Right atrium auricular region (tissue), 2 donors: Measurements from ENCODE around the gene UBR3. TPM values are rescaled to one million over a fixed set of nuclear protein-coding genes. Genes with fewer than 3 reads are reported as not detected.
"Not testable (repeated sequence)": the region's sequence is repeated elsewhere in the genome, so short reads cannot be mapped to it uniquely, and the experiment has no call there.

Source experiments
- DNase-seq: peaks from one replicate; pipeline ENCODE4 v3.0.0-alpha.2; 2019; ENCODE audit warnings: low spot score
- H3K27ac ChIP-seq, 2 donors: fragments of 200-600 bp; sonication (generic); 1 replicate in 1 of 2; 2 replicates in 1 of 2; pipeline ENCODE4 v1.5.1; 2016 to 2019
- H3K27me3 ChIP-seq, 2 donors: fragments of 200-600 bp; sonication (generic); one replicate each; pipeline versions ENCODE4 v1.5.1 to v1.6.0; 2017 to 2019
- H3K36me3 ChIP-seq: fragments of 200-600 bp; sonication (generic); one replicate; pipeline ENCODE4 v1.5.1; 2016
- H3K4me1 ChIP-seq, 2 donors: fragments of 200-600 bp; sonication (generic); one replicate each; pipeline versions ENCODE4 v1.5.1 to v1.6.0; 2017 to 2019
- H3K4me3 ChIP-seq, 2 donors: fragments of 200-600 bp; sonication (generic); 1 replicate in 1 of 2; 2 replicates in 1 of 2; pipeline ENCODE4 v1.5.1; 2017 to 2019; ENCODE audit warnings: mild to moderate bottlenecking in 1 of 2, moderate library complexity in 1 of 2
- H3K9me3 ChIP-seq, 2 donors: fragments of 200-600 bp; sonication (generic); one replicate each; pipeline ENCODE4 v1.5.1; 2019
- CTCF ChIP-seq, 2 donors: fragments of 200-600 bp; sonication (generic); IDR thresholded peaks; one replicate each; pipeline ENCODE4 v1.5.1; 2019; ENCODE audit warnings: antibody characterized with exemption in 2 of 2
- total RNA-seq, 2 donors: library from RNA; depleted of rRNA; stranded (reverse); fragments of >200 nt; gene quantifications; one replicate each; pipeline ENCODE4 v1.1.0, GENCODE V29; 2016

UBR3 gene
- total RNA-seq, 2 donors from 2014 or later = 56.5 to 93.6 TPM

- DNase-seq = no peak
- Histone ChIP-seq H3K4me3 (no peak overlapping the region), H3K27me3 (no peaks in the 10 kb centered on the region), H3K4me1 (peaks cover 0 to 4% of the 10 kb centered on the region in 2 donors), H3K36me3 (no peaks in the 10 kb centered on the region), H3K9me3 (no peaks in the 10 kb centered on the region), H3K27ac (no peak overlapping the region)
- no peak for TF ChIP-seq CTCF (IDR thresholded peaks at IDR 0.05)
These were observed 41.7 kb downstream of the UBR3 start for GRCh38 chr2:169868951-169869350.

GRCh38 chr2:169871369-169871768, 44.1 kb downstream of the UBR3 start:
- not testable (repeated sequence) for H3K4me1 ChIP-seq, H3K9me3 ChIP-seq, H3K27me3 ChIP-seq, H3K36me3 ChIP-seq, H3K4me3 ChIP-seq, DNase-seq, H3K27ac ChIP-seq

- Histone ChIP-seq H3K9me3 (no peaks in the 10 kb centered on the region), H3K27me3 (no peaks in the 10 kb centered on the region), H3K4me3 (no peak overlapping the region), H3K27ac (no peak overlapping the region), H3K36me3 (peaks cover 11% of the 10 kb centered on the region), H3K4me1 (no peaks in the 10 kb centered on the region)
- no peak for DNase-seq
- TF ChIP-seq CTCF (IDR thresholded peaks at IDR 0.05) = no peak
These were observed 44.7 kb downstream of the UBR3 start for GRCh38 chr2:169871994-169872393.

- peak in 1 of 2 donors; percentile 51 for TF ChIP-seq CTCF (IDR thresholded peaks at IDR 0.05)
- Histone ChIP-seq H3K27ac (no peak overlapping the region), H3K9me3 (no peaks in the 10 kb centered on the region), H3K4me1 (no peaks in the 10 kb centered on the region), H3K4me3 (no peak overlapping the region), H3K27me3 (no peaks in the 10 kb centered on the region), H3K36me3 (peaks cover 11% of the 10 kb centered on the region)
- DNase-seq = no peak
These were observed 50.1 kb downstream of the UBR3 start for GRCh38 chr2:169877398-169877797.

- Histone ChIP-seq H3K9me3 (no peaks in the 10 kb centered on the region), H3K4me1 (peaks cover 0 to 6% of the 10 kb centered on the region in 2 donors), H3K4me3 (no peak overlapping the region), H3K27ac (no peak overlapping the region), H3K27me3 (no peaks in the 10 kb centered on the region), H3K36me3 (no peaks in the 10 kb centered on the region)
- no peak for DNase-seq
- TF ChIP-seq CTCF (IDR thresholded peaks at IDR 0.05) = no peak
These were observed 59.9 kb downstream of the UBR3 start for GRCh38 chr2:169887120-169887519.

GRCh38 chr2:169891593-169892298, 64.5 kb downstream of the UBR3 start:
- Histone ChIP-seq H3K27me3 (no peaks in the 10 kb centered on the region), H3K4me1 (no peaks in the 10 kb centered on the region), H3K27ac (no peak overlapping the region), H3K4me3 (no peak overlapping the region), H3K9me3 (no peaks in the 10 kb centered on the region), H3K36me3 (peaks cover 10% of the 10 kb centered on the region)
- TF ChIP-seq CTCF (IDR thresholded peaks at IDR 0.05) = no peak
- no peak for DNase-seq
